ENCODE results near the gene DGKB. TPM values are rescaled to one million over a fixed set of nuclear protein-coding genes. Genes with fewer than 3 reads are reported as not detected.

DGKB gene
- polyA plus RNA-seq, 3 donors, result 0.01 to 0.11 (median 0.06) TPM

DNA sequence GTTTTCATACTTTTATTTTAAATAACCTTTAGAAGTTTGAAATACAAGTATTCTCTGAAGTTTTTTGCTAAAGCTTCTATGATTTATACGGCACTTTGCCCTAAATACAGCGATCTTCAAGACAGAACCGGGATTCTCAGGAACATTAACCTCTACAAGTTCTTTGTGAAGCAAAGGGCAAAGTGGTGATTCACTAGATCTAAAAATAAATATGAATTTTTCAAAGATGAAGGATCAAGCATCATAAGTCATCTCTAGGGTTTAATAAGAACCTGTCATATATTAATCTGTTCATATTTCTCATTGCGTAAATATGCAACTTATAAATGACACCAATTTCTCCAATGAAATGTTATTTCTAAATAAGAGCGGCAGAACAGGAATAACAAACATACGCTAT lies 30.7 kb downstream of the DGKB start:
- WGBS, 3 donors, result 85 to 94% (median 90%) methylated on average over 6 of the region's 6 CpGs
- no peak overlapping the region for H3K27ac ChIP-seq (ENCODE audit: low read depth, low read length)

DNA sequence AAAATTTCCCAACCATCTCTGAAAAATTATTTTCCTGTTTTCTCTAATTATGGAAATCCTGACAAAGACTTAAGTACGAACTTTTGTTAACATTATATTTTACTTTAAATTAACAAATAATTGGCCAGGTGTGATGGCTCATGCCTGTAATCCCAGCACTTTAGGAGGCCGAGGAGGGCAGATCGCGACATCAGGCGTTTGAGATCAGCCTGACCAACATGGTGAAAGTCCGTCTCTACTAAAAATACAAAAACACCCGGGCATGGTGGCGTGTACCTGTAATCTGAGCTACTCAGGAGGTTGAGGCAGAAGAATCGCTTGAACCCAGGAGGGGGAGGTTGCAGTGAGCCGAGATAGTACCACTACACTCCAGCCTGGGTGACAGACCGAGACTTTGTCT lies 32.2 kb downstream of the DGKB start:
- 85 to 94% (median 85%) methylated on average over 11 of the region's 11 CpGs for WGBS, 3 donors
- H3K27ac ChIP-seq (ENCODE audit: low read depth, low read length), result no peak overlapping the region

DNA sequence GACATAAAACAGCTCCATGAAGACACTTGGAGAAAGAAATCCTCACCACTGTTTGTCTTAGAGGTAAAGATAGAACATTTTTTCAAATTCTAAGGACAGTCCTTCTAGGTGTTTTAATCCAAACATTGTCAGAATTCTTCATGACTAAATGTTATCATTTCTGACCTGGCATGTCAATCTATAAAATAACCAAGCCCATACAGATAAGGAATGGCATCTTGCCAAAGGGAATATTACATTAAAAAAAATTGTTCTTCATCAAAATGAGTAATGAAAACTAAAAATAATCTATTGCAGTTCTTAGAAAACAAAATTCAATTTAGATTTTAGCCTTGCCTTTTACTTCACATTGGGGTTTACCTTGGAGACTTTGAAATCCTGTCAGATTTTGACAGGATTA lies 33.6 kb downstream of the DGKB start:
- no peak overlapping the region for H3K27ac ChIP-seq (ENCODE audit: low read depth, low read length)

DNA sequence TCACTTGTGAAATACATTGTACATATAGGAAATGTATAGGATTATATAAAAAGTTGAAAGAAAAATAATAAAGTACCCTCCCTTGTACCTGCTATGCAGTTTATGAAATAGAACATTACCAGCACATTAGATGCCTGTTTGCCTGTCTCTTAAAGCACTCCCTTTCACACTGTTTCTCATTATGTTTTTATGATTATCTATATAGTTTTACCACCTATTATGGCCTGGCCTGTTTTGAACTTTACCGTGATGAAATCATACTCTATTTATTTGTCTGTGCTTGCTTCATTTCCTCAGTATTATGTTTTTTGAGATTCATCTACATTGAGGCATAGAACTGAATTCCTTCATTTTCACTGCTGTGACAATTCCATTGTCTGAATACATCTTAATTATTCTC lies 41.1 kb downstream of the DGKB start:
- WGBS, 3 donors, result 84 to 88% (median 87%) methylated on average over 1 of the region's 1 CpG
- H3K27ac ChIP-seq (ENCODE audit: low read depth, low read length), result no peak overlapping the region

DNA sequence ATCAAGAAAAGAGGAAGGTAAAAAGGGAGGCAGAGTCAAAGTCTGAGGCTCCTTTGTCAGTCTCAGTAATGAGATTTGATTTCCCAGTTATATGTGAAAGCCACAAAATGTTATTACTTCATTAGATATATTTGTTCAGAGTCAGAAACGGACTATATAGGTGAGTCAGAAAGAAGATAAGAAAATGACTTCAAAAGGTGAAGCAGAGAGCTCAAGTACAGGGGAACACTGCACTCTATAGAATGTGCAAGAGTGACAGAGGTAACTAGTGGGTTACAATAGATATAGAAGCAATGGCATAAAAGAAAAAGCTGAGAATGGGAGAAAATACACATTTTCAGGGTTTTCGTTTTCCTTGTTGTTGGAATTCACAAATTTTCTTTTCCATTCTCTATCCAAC lies 43.3 kb downstream of the DGKB start:
- WGBS, 3 donors, result 55 to 82% (median 77%) methylated on average over 2 of the region's 2 CpGs
- H3K27ac ChIP-seq (ENCODE audit: low read depth, low read length), result no peak overlapping the region

DNA sequence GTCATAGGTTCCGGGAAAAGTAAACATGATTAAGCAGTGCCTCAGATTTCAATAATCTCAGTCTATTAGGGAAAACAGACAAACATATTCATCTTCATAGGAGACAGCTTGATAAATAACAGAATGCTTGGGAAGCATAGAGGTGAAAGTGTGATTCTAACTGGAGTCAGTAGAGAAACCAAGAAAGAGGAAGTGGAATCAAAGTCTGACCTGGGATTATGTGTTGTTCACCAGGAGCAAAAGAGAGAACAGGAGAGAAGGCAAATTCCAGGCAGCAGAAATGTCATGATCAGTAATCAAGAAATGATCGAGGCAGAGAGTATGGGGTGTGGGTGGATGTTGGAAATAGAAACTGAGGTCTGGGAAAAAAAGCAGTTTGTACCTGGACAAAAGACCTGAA lies 43.7 kb downstream of the DGKB start:
- WGBS, 3 donors, result 36 to 83% (median 80%) methylated on average over 2 of the region's 2 CpGs
- no peak overlapping the region for H3K27ac ChIP-seq (ENCODE audit: low read depth, low read length)

DNA sequence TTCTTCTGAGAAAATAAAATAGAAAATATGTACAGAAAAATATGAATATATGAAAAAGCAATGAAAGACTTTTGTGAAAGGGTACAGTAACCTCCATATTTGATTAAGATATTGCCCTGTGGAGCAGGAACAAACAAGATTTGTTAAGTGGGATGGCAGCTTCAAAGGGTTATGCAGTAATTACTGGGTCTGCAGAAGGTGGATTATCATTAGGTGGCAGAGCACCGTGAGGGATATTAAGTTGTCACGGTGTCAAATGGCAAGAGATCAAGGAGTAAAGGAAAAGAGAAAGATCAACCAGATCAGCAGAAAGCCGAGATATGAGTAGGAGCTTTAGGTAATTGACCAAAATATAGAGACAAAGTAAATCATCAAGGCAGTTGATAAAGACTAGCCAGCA lies 44.1 kb downstream of the DGKB start:
- no peak overlapping the region for H3K27ac ChIP-seq (ENCODE audit: low read depth, low read length)
- WGBS, 3 donors, result 42 to 66% (median 53%) methylated on average over 3 of the region's 3 CpGs

DNA sequence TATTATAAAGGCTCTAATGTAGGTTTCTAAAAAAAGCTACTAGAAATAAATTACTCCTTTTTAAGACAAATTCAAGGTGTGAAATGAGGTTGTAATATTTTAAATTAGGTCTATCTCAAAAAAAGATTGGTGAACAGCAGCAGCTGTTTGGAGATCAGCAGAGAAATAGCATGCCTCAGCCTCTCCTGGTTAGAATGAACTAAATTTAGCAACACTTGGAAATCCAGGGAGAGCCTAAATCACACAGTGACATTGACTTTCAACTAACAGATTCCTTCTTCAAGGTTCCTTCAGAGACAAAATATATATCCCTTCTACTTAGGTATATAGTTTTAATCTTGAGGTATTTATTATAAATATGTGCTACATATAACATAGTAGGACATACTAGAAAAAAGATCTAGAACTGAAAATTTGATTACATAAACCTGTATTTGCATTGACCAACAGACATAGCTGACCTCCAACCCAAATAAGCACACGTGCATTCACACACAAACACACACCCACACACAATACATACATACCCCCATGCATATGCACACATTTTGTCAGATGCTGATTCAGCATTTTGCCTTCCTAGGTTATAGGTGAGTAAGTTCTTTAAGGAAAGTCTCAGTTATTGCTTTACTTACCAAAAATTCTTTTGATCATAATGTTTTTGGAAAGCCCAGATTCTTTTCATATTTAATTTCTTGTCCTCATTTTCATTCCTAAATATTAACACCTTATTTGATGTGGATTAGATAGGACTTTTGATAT lies 47.3 kb downstream of the DGKB start:
- WGBS, 3 donors, result 45 to 52% (median 48%) methylated on average over 1 of the region's 1 CpG
- H3K27ac ChIP-seq (ENCODE audit: low read depth, low read length), result no peak overlapping the region

DNA sequence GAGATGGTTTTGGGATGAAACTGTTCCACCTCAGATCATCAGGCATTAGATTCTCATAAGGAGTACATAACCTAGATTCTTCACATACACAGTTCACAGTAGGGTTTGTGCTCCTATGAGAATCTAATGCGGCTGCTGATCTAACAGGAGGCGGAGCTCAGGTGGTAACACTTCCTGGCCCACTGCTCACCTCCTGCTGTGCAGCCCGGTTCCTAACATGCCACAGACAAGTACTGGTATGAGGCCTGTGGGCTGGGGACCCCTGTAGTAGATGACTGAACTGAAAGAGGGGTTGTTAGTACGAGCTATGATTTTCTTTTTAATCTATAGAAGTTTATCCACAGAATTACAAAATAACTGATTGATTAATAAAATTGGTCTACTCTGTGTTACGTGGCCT lies 48.1 kb downstream of the DGKB start:
- H3K27ac ChIP-seq (ENCODE audit: low read depth, low read length), result no peak overlapping the region
- WGBS, 3 donors, result 79 to 84% (median 83%) methylated on average over 5 of the region's 5 CpGs

DNA sequence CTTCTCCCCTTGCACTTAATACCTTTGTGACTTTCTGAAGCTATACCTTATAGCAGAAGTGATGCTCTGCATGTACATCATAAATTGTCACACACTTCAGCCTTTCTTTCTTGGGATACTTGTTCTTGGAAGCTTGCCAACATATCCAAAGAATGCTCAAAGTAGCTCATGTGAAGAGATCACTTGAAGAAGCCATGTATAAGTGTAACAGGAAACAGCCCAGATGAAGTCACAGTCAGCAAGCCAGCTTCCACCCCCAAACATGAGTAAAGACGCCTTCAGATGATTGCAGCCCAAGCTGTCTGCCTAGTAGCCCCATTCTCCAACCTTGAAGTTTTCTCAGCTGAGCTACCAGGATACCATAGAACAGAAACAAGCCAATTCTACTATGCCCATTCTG lies 50.9 kb downstream of the DGKB start:
- WGBS, 3 donors, result 67 to 73% (median 68%) methylated on average over 1 of the region's 1 CpG
- no peak overlapping the region for H3K27ac ChIP-seq (ENCODE audit: low read depth, low read length)

DNA sequence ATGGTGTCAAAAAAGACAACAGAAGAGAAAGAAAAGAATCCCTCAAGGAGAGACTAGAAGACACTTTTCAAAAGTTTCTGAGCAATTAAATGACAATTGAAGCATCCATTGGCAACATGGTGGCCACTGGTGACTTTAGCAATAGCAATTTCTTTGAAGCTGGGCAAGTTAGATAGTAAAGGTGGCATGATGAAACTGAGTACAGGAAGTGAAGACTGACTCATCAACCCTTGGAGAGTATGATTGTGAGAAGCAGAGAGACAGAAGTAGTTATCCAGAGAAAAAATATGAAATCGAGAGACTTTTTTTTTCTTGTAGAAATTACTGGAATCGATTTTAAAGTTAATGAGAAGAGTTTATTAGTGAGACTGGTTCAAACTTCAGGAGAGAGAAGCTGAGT lies 52.5 kb downstream of the DGKB start:
- WGBS, 3 donors, result 58 to 87% (median 84%) methylated on average over 2 of the region's 2 CpGs
- no peak overlapping the region for H3K27ac ChIP-seq (ENCODE audit: low read depth, low read length)

DNA sequence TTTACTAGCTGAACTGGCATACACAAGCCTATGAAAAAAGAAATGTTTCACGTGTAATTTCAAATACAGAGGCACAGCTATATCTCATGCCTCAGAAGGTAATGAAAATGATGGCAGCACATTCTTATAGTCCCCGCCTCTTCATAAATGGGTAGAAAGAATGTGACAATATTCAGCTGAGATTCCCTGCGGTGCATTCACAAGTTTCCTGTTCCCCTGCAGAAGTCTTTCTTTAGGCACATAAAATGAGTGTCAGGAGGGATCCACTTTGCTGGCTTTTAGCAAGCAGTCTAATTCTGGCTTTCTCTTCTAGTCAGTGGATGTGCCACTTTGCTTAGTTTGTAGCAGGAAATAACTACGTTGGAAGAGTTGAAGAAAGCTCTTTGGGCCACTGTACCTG lies 56.1 kb downstream of the DGKB start:
- H3K27ac ChIP-seq (ENCODE audit: low read depth, low read length), result no peak overlapping the region
- WGBS, 3 donors, result 76 to 79% (median 77%) methylated on average over 4 of the region's 4 CpGs

DNA sequence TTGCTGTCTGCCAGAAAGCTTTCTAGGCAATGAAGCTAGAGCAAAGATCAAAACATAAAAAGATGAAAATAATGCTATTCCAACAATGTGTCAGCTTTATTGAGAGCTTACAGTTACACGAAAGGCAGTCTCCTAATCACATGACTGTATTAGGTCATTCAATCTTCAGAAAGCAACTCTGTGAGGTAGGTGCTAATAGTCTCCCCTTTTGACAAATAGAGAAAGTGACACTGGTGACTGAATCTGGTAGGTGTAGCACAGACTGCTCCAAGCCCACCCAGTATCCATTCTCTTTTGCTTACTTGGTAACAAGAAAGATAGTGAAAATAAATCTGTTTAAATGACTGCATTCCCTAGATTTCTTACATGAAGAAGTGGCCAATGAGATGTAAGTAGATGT lies 58.8 kb downstream of the DGKB start:
- WGBS, 3 donors, result 75 to 87% (median 82%) methylated on average over 1 of the region's 1 CpG
- no peak overlapping the region for H3K27ac ChIP-seq (ENCODE audit: low read depth, low read length)

DNA sequence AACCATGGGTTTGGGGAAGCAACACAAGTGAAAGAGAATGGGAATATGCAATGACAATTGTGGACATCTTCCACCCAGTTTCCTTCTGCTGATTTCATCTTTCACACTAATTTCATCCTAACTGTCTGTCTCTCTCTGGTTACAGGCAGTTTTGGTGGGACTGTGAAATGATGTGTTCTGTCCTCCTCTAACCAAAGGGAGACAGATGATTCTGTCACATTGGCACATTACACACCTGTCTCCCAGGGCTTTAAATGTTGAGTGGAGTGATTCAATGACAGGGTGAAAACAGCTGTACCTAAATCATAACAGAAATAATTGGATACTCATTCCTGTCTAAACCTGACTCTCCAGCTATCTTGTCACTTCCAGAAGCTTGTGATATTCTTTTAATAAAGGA lies 60.0 kb downstream of the DGKB start:
- no peak overlapping the region for H3K27ac ChIP-seq (ENCODE audit: low read depth, low read length)

DNA sequence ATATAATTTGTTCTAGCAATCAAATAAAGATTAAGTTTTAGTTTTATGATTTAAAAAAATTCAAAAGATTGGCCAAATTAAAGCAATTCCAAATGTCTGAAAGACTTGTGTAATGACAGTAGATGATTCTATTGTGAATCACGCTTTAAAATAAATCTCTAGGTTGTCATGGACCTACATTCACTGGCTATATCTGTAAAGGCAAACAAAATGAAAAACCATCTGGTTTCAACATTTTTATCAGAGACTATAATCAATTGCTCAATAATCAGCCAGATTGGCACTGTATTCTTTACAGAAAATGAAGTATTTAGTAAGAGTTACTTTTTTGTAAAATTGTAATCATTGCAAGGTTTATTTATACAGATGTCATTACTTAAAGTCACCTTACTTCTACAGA lies 60.7 kb downstream of the DGKB start:
- WGBS, 3 donors, result 74 to 92% (median 85%) methylated on average over 1 of the region's 1 CpG
- H3K27ac ChIP-seq (ENCODE audit: low read depth, low read length), result no peak overlapping the region

DNA sequence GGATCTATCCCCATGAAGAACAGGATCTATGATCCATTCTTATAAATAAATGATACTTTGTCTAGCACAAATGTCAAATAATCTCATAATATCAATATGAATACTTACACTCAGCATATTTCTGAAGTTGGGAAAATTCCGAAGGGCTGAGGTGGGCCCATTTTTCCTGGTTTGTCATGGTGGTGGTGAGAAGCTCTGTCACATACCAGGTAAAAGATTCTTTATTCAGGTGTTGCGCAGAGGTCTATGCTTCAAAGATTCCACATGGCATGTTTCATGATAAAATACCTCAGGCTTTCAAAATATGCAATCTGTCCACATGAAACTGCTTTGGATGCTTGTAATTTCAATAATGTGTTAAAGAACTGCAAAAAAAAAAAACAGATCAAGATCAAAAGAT lies 61.5 kb downstream of the DGKB start:
- H3K27ac ChIP-seq (ENCODE audit: low read depth, low read length), result no peak overlapping the region
- WGBS, 3 donors, result 83 to 95% (median 94%) methylated on average over 2 of the region's 2 CpGs

DNA sequence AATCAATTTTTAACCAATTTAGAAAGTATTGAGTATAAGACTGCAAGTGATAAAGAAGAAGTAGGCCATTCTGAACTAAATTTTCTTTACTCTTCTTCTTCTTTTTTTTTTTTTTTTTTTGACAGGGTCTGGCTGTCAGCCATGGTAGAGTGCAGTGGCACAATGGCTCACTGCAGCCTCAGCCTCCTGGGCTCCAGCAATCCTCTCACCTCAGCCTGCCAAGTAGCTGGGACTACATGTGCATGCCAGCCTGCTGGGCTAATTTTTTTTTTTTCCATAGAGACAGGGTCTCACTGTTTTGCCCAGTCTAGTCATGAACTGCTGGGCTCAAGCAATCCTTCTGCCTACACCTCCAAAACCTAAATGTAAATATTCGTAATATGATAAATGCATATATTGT lies 63.2 kb downstream of the DGKB start:
- no peak overlapping the region for H3K27ac ChIP-seq (ENCODE audit: low read depth, low read length)
- WGBS, 3 donors, result 91 to 97% (median 94%) methylated on average over 1 of the region's 1 CpG

DNA sequence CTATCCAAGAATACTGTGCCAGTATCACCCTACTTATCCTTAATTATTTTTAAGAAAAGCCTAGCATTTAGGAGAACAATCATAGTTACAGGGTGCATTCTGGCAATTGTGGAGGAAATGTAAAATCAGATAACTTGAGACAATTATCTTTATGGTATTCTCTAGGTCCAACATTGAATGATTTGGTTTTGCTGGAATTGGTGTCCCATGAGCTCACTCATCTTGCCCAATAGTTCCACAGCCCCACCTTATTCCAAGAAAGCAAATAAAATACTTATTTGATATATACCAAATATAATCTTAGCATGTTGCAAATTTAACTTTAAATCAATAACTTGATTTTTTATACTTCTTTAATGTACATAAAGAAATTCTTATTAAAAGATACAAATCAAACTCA lies 65.3 kb downstream of the DGKB start:
- H3K27ac ChIP-seq (ENCODE audit: low read depth, low read length), result no peak overlapping the region

DNA sequence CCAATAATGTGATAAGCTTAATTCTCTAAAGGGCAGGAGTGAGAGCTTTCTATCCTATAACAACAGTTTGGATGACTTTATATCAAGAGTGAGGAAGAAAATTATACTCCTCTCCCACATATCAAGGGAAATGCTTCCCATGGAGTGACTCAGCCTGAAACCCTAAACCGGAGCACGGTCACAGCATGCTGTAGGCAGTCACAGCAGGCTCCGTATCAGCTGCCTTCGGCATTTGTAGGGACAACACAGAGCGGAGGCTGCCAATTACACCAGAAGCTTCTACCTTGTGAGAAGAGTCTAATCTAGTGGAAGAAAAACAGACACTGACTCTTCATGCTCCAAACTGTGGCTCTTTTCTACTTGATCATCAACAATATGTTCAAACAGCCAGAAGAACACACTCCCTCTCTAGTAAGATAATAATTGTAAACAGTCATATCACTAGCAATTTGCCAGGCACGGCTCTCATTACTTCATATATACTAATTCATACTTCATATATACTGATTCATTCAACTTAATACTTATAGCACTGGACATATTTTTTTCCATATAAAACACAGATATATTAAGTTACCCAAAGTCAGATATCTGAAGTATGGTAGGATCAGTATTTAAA lies 65.9 kb downstream of the DGKB start:
- WGBS, 3 donors, result 21 to 47% (median 44%) methylated on average over 6 of the region's 6 CpGs

DNA sequence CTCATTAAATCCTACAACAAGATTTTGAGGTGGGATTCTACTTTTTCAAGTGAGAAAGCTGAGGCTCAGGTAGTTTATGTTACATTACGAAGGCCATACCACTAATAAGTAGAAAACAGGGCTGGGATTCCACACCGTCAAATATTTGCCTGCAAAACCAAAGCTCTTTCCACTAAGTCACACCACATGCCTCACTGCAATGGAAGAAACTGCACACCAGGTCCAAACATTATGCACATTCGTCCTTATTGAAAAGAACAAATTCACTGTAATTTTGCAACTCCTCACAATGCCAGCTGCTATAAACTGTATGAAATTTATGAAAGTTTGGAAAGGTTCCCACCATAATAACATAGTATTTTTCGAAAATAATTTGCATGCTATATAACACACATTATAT lies 66.5 kb downstream of the DGKB start:
- no peak overlapping the region for H3K27ac ChIP-seq (ENCODE audit: low read depth, low read length)
- 73 to 81% (median 81%) methylated on average over 4 of the region's 4 CpGs for WGBS, 3 donors

More for the DNA sequence above, 65.9 kb downstream of the DGKB start:
- no peak overlapping the region for H3K27ac ChIP-seq (ENCODE audit: low read depth, low read length)
